Endothelial cell of umbilical vein (primary cell): ENCODE data around the gene CDCP2. TPM values are rescaled to one million over a fixed set of nuclear protein-coding genes. Genes with fewer than 3 reads are reported as not detected.

ENCODE experiments used
- BruUV-seq: library from RNA; stranded (reverse); fragments of 400-500 nt; replicated peaks from 2 replicates; lab custom pipeline; 2021; lab: Mats Ljungman, UMichigan
- CTCF ChIA-PET: fragments of 300-600, 350-600 bp; sonication (Branson Sonifier 250); formaldehyde crosslinking; loops from one replicate; lab custom pipeline; 2021; ENCODE audit warnings: antibody characterized with exemption, inconsistent platforms; lab: Charles Lee
- POLR2A ChIA-PET: fragments of 300-600, 350-600 bp; sonication (Branson Sonifier 250); formaldehyde crosslinking; loops from one replicate; lab custom pipeline; 2021; ENCODE audit warnings: antibody characterized with exemption, inconsistent platforms; lab: Charles Lee
- DNase-seq: peaks from one replicate; pipeline ENCODE4 v3.0.0-alpha.2; 2011; ENCODE audit warnings: low read depth, low spot score
- FAIRE-seq: peaks from 2 replicates; lab custom pipeline; 2011; peaks lifted over from hg19 to GRCh38; lab: Jason Lieb, UNC
- H2AFZ ChIP-seq: 2 replicates; pipeline ENCODE4 v1.6.0; 2012; ENCODE audit warnings: low read depth, low read length, control low read depth, inconsistent platforms
- H3K27ac ChIP-seq: 2 replicates; pipeline ENCODE4 v1.5.1; 2011; ENCODE audit warnings: low read depth, mild to moderate bottlenecking, control low read depth, low read length, moderate library complexity; ENCODE audit not compliant: insufficient read depth
- H3K27me3 ChIP-seq, 2 experiments: 2 replicates each; pipeline versions ENCODE4 v1.6.0 to v1.6.1; 2011; ENCODE audit warnings: low read length in 2 of 2, mixed read lengths in 1 of 2; ENCODE audit not compliant: control insufficient read depth in 2 of 2, insufficient read depth in 2 of 2
- H3K36me3 ChIP-seq, 2 experiments: 2 replicates in 1 of 2; 3 replicates in 1 of 2; pipeline ENCODE4 v1.5.1; 2011; ENCODE audit warnings: low read length in 2 of 2, mild to moderate bottlenecking in 1 of 2, moderate library complexity in 1 of 2; ENCODE audit not compliant: control insufficient read depth in 2 of 2, insufficient read depth in 2 of 2; ENCODE audit errors: extremely low read depth in 1 of 2
- H3K4me1 ChIP-seq: 3 replicates; pipeline ENCODE4 v1.5.1; 2011; ENCODE audit warnings: mild to moderate bottlenecking, low read length; ENCODE audit not compliant: control insufficient read depth, insufficient read depth; ENCODE audit errors: extremely low read depth
- H3K4me2 ChIP-seq: 2 replicates; pipeline ENCODE4 v1.6.1; 2011; ENCODE audit warnings: low read length, control low read depth, mixed read lengths; ENCODE audit not compliant: insufficient read depth
- H3K4me3 ChIP-seq, 3 experiments: fragments of 200-600 bp in 1 of 3; sonication (generic), shearing (Covaris generic) in 1 of 3; replicated peaks in 1 of 3; 2 replicates each; pipeline ENCODE4 v1.5.1; 2011 to 2016; ENCODE audit warnings: control low read depth in 3 of 3, low read length in 3 of 3, mild to moderate bottlenecking in 2 of 3, inconsistent platforms in 1 of 3, low read depth in 1 of 3, moderate library complexity in 1 of 3; ENCODE audit not compliant: insufficient read depth in 1 of 3
- H3K79me2 ChIP-seq: 2 replicates; pipeline ENCODE4 v1.6.0; 2012; ENCODE audit warnings: low read length, inconsistent platforms; ENCODE audit not compliant: control insufficient read depth, insufficient read depth
- H3K9ac ChIP-seq: replicated peaks from 2 replicates; pipeline ENCODE3; 2011; ENCODE audit warnings: low read length, control low read depth; ENCODE audit not compliant: insufficient read depth; ENCODE audit errors: extremely low read depth
- H3K9me1 ChIP-seq: replicated peaks from 3 replicates; pipeline ENCODE4 v1.6.0; 2011; ENCODE audit warnings: mild to moderate bottlenecking, low read length; ENCODE audit not compliant: control insufficient read depth, insufficient read depth; ENCODE audit errors: extremely low read depth
- H3K9me3 ChIP-seq: replicated peaks from 2 replicates; pipeline ENCODE4 v1.5.1; 2012; ENCODE audit warnings: low read length, inconsistent platforms; ENCODE audit not compliant: control insufficient read depth, insufficient read depth
- H4K20me1 ChIP-seq: replicated peaks from 2 replicates; pipeline ENCODE3; 2011; ENCODE audit warnings: mild to moderate bottlenecking, low read length; ENCODE audit not compliant: control insufficient read depth, insufficient read depth; ENCODE audit errors: extremely low read depth
- EZH2 ChIP-seq: IDR thresholded peaks from 2 replicates; pipeline ENCODE4 v1.6.1; 2012; ENCODE audit warnings: borderline replicate concordance, low read depth, mild to moderate bottlenecking, moderate library complexity, low read length, inconsistent platforms; ENCODE audit not compliant: severe bottlenecking
- FOS ChIP-seq: IDR thresholded peaks from 2 replicates; pipeline ENCODE4 v1.6.1; 2011; ENCODE audit warnings: mild to moderate bottlenecking, low read length, moderate library complexity, borderline replicate concordance; ENCODE audit not compliant: insufficient read depth
- GATA2 ChIP-seq: IDR thresholded peaks from 2 replicates; pipeline ENCODE4 v1.7.0; 2011; ENCODE audit warnings: low read depth, mild to moderate bottlenecking, moderate library complexity, mixed read lengths, low read length; ENCODE audit not compliant: insufficient read length, insufficient read depth
- JUN ChIP-seq: IDR thresholded peaks from 2 replicates; pipeline ENCODE4 v1.6.1; 2011; ENCODE audit warnings: borderline replicate concordance, low read depth; ENCODE audit not compliant: insufficient read length, insufficient read depth
- MAX ChIP-seq: IDR thresholded peaks from 2 replicates; pipeline ENCODE4 v1.6.1; 2011; ENCODE audit not compliant: insufficient read depth, insufficient read length
- MYC ChIP-seq: IDR thresholded peaks from one replicate; pipeline ENCODE4 v1.6.1; 2011; ENCODE audit warnings: mild to moderate bottlenecking, low read depth, low read length
- POLR2A ChIP-seq: IDR thresholded peaks from 2 replicates; pipeline ENCODE4 v1.6.1; 2012; ENCODE audit warnings: low read depth, mild to moderate bottlenecking, control low read depth, low read length
- POLR2AphosphoS5 ChIP-seq: IDR thresholded peaks from 2 replicates; pipeline ENCODE4 v1.6.1; 2012; ENCODE audit warnings: low read depth, mild to moderate bottlenecking, control low read depth, low read length, moderate library complexity; ENCODE audit not compliant: insufficient read depth
- dilution Hi-C: fragments of 300-500 bp; cut with MboI; formaldehyde crosslinking; loops from one replicate; pipeline ENCODE4 v1.15.0; 2019; ENCODE audit warnings: low sequenced_read_pairs; ENCODE audit not compliant: extremely low pct_ligation_motif_present
- intact Hi-C: fragments of 100-400 bp; cut with micrococcal nuclease; formaldehyde crosslinking; loops from one replicate; pipeline ENCODE4 v1.10.0; 2022
- polyA plus RNA-seq, 4 experiments: library from polyadenylated mRNA; depleted of rRNA in 3 of 4; stranded (reverse) in 3 of 4; unstranded in 1 of 4; fragments of >200 nt; gene quantifications; 2 replicates each; pipeline versions ENCODE4 v1.2.1 to v1.2.3, GENCODE V29; 2011 to 2012; ENCODE audit warnings: missing spikeins in 1 of 4
- total RNA-seq: library from RNA; stranded (reverse); gene quantifications from 2 replicates; pipeline ENCODE4 v1.2.3, GENCODE V29; 2021
- TF ChIP-seq, protein P1 (sequence below), 2 donors: IDR thresholded peaks; 1 replicate in 1 of 2; 2 replicates in 1 of 2; pipeline ENCODE4 v1.5.1; 2011; ENCODE audit warnings: low read length in 2 of 2, mild to moderate bottlenecking in 2 of 2, moderate library complexity in 2 of 2, control low read depth in 1 of 2, inconsistent platforms in 1 of 2, low read depth in 1 of 2; ENCODE audit not compliant: insufficient read depth in 1 of 2; ENCODE audit errors: extremely low read depth in 1 of 2

The CDCP2 gene
- total and polyA plus RNA-seq, 2 donors (not counting 3 experiments of a cell fraction or from before 2014, with no cell fraction given) = 0.10 TPM; not detected in 1

- H3K9me3 ChIP-seq = no peaks in the 10 kb centered on the region
- H3K4me1 ChIP-seq = peaks cover 3% of the 10 kb centered on the region
- TF ChIP-seq JUN (no peak), MYC (no peak), POLR2A (no peak), MAX (no peak), FOS (no peak), POLR2AphosphoS5 (no peak), EZH2 (no peak), GATA2 (no peak)
- TF ChIP-seq, protein P1, sequence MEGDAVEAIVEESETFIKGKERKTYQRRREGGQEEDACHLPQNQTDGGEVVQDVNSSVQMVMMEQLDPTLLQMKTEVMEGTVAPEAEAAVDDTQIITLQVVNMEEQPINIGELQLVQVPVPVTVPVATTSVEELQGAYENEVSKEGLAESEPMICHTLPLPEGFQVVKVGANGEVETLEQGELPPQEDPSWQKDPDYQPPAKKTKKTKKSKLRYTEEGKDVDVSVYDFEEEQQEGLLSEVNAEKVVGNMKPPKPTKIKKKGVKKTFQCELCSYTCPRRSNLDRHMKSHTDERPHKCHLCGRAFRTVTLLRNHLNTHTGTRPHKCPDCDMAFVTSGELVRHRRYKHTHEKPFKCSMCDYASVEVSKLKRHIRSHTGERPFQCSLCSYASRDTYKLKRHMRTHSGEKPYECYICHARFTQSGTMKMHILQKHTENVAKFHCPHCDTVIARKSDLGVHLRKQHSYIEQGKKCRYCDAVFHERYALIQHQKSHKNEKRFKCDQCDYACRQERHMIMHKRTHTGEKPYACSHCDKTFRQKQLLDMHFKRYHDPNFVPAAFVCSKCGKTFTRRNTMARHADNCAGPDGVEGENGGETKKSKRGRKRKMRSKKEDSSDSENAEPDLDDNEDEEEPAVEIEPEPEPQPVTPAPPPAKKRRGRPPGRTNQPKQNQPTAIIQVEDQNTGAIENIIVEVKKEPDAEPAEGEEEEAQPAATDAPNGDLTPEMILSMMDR (IDR thresholded peaks at IDR 0.05; ENCODE audit: extremely low read depth in 1 of 2, insufficient read depth in 1 of 2, low read depth in 1 of 2, low read length in 2 of 2) = no peak
- H3K27me3 ChIP-seq = peaks cover 0 to 3% of the 10 kb centered on the region in 2 experiments
- BruUV-seq = no TSS peak
- ChIA-PET CTCF (interaction anchor here (1.0 to 2.7 kb wide), 5 partner anchors 14 to 371 kb away, joined by 3 to 13 read pairs (median 5); partner anchors contain the start of gene SSBP3), POLR2A (no interaction called here)
- no peak overlapping the region for H3K4me3 ChIP-seq
- no peak for FAIRE-seq
- no peaks in the 10 kb centered on the region for H3K36me3 ChIP-seq
- DNase-seq = no peak
- H3K4me2 ChIP-seq = no peak overlapping the region
- no peak overlapping the region for H2AFZ ChIP-seq
- no peaks in the 10 kb centered on the region for H3K9me1 ChIP-seq
- dilution Hi-C loops = no loop called here
- no peak overlapping the region for H3K27ac ChIP-seq
- no peaks in the 10 kb centered on the region for H4K20me1 ChIP-seq
- H3K79me2 ChIP-seq = no peaks in the 10 kb centered on the region
- H3K9ac ChIP-seq = no peak overlapping the region
- intact Hi-C loops = no loop called here
Observed at GRCh38 chr1:54117815-54118563, 34.8 kb downstream of the CDCP2 start.
